Vagina (tissue), 2 donors: ENCODE results near the gene RECK. TPM values are rescaled to one million over a fixed set of nuclear protein-coding genes. Genes with fewer than 3 reads are reported as not detected.
A peak's percentile ranks its signal among the peaks of the same experiment; 100 is the strongest.

Experiments used
- DNase-seq, 2 donors: peaks; one replicate each; pipeline ENCODE4 v3.0.0-alpha.2; 2017; ENCODE audit errors: extremely low spot score in 2 of 2
- H3K27ac ChIP-seq: fragments of 200-600 bp; sonication (generic); one replicate; pipeline ENCODE4 v1.5.1; 2019
- H3K27me3 ChIP-seq: fragments of 200-600 bp; sonication (generic); one replicate; pipeline ENCODE4 v1.5.1; 2019
- H3K36me3 ChIP-seq, 2 donors: fragments of 200-600 bp; sonication (generic); one replicate each; pipeline ENCODE4 v1.5.1; 2017 to 2019
- H3K4me1 ChIP-seq: fragments of 200-600 bp; sonication (generic); one replicate; pipeline ENCODE4 v1.5.1; 2019
- H3K4me3 ChIP-seq, 2 donors: fragments of 200-600 bp; sonication (generic); 1 replicate in 1 of 2; 2 replicates in 1 of 2; pipeline ENCODE4 v1.5.1; 2016 to 2019
- H3K9me3 ChIP-seq: fragments of 200-600 bp; sonication (generic); one replicate; pipeline ENCODE4 v1.5.1; 2019
- POLR2A ChIP-seq, 2 donors: fragments of 450-650 bp; IDR thresholded peaks; one replicate each; pipeline ENCODE4 v1.6.1; 2017; ENCODE audit warnings: antibody characterized with exemption in 2 of 2, mild to moderate bottlenecking in 2 of 2, moderate library complexity in 2 of 2
- POLR2AphosphoS5 ChIP-seq, 2 donors: sonication (generic); formaldehyde crosslinking; IDR thresholded peaks; one replicate each; pipeline ENCODE4 v1.9.0; 2017; ENCODE audit warnings: antibody characterized with exemption in 2 of 2, mild to moderate bottlenecking in 2 of 2, low read depth in 1 of 2; ENCODE audit not compliant: insufficient read depth in 1 of 2
- intact Hi-C: fragments of 100-400 bp; cut with DNase I; formaldehyde crosslinking; loops from one replicate; pipeline ENCODE4 v1.15.1; 2023
- total RNA-seq: library from RNA; depleted of rRNA; stranded (reverse); fragments of >200 nt; gene quantifications from one replicate; pipeline ENCODE4 v1.2.3, GENCODE V29; 2016
- TF ChIP-seq, protein P1 (sequence below), 3 experiments: fragments of 450-650 bp in 2 of 3; fragments of 200-600 bp in 1 of 3; sonication (generic) in 1 of 3; IDR thresholded peaks; one replicate each; pipeline ENCODE4 v1.5.1; 2017 to 2019; ENCODE audit warnings: antibody characterized with exemption in 3 of 3, mild to moderate bottlenecking in 2 of 3, moderate library complexity in 2 of 3

Gene RECK
- total RNA-seq, 1 donor from 2014 or later, result 15.5 TPM

DNA sequence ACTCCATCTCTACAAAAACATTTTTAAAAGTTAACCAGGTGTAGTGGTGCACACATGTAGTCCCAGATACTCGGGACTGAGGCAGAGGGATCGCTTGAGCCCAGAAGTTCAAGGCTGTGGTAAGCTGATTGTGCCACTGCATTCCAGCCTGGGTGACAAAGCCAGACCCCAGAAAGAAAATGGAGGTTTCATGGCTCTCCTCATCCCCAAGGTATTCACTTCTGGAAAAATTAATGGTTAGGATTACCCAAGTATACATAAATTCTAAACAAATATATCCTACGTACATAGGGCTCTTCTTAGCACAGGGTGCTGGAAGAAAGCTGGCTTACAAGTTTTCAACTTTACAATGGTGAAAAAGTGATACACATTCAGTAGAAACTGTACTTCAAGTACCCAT lies 18.6 kb upstream of the RECK start:
- H3K36me3 ChIP-seq, result no peaks in the 10 kb centered on the region
- H3K27me3 ChIP-seq, result no peaks in the 10 kb centered on the region
- no peak overlapping the region for H3K4me3 ChIP-seq
- no peak for DNase-seq
- no peak overlapping the region for H3K27ac ChIP-seq
- H3K4me1 ChIP-seq, result no peaks in the 10 kb centered on the region
- no peaks in the 10 kb centered on the region for H3K9me3 ChIP-seq
- intact Hi-C loops, result loop anchor here (10.0 kb wide), 1 partner anchor 97 kb away; no protein-coding TSS in a partner anchor
- no peak for TF ChIP-seq POLR2AphosphoS5 (IDR thresholded peaks at IDR 0.05; ENCODE audit: insufficient read depth in 1 of 2, low read depth in 1 of 2)
- TF ChIP-seq POLR2A (IDR thresholded peaks at IDR 0.05), result no peak
- TF ChIP-seq, protein P1, sequence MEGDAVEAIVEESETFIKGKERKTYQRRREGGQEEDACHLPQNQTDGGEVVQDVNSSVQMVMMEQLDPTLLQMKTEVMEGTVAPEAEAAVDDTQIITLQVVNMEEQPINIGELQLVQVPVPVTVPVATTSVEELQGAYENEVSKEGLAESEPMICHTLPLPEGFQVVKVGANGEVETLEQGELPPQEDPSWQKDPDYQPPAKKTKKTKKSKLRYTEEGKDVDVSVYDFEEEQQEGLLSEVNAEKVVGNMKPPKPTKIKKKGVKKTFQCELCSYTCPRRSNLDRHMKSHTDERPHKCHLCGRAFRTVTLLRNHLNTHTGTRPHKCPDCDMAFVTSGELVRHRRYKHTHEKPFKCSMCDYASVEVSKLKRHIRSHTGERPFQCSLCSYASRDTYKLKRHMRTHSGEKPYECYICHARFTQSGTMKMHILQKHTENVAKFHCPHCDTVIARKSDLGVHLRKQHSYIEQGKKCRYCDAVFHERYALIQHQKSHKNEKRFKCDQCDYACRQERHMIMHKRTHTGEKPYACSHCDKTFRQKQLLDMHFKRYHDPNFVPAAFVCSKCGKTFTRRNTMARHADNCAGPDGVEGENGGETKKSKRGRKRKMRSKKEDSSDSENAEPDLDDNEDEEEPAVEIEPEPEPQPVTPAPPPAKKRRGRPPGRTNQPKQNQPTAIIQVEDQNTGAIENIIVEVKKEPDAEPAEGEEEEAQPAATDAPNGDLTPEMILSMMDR (IDR thresholded peaks at IDR 0.05), result no peak

DNA sequence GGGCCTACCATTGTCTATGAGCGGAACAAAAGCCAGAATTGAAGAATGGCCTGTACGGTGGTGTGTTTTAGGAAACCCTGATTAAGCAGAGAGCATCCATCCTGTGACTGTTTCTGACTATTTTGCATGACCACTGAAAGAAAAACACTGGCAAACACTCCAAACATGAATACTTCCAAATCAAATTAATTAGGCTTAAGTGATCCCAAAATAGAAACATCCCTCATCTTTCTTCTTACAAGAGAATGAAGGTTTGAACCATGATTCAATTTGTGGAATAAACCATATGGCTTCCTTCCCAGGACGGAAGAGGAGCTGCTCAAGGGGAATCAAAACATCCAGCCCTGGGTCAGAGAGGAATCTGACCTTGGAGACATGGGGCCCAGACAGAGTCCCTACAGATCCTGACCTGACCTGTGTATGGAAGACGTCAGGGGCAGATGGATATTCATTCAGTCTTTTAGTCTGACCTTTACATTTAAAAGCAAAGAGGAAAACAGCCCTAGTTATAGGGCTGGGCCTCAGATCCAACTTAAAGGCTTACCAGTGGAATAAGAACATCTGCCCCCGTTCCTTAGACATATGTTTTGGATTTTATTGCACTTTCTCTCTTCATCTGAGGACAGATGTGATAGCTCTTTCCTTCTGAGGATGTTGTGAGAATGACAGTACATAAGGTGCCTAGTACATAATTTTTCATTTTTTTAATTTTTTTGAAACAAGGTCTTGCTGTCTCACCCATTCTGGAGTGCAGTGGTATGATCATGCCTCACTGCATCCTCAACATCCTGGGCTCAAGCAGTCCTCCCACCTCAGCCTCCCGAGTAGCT lies 17.6 kb upstream of the RECK start:
- Histone ChIP-seq H3K36me3 (no peaks in the 10 kb centered on the region), H3K9me3 (no peaks in the 10 kb centered on the region), H3K4me3 (no peak overlapping the region), H3K27me3 (no peaks in the 10 kb centered on the region), H3K27ac (no peak overlapping the region), H3K4me1 (no peaks in the 10 kb centered on the region)
- DNase-seq, result no peak
- intact Hi-C loops, result loop anchor here (10.0 kb wide), 1 partner anchor 96 kb away; no protein-coding TSS in a partner anchor
- TF ChIP-seq POLR2A (IDR thresholded peaks at IDR 0.05) (no peak), POLR2AphosphoS5 (IDR thresholded peaks at IDR 0.05; ENCODE audit: insufficient read depth in 1 of 2, low read depth in 1 of 2) (no peak)
- TF ChIP-seq, protein P1 (IDR thresholded peaks at IDR 0.05), result no peak

DNA sequence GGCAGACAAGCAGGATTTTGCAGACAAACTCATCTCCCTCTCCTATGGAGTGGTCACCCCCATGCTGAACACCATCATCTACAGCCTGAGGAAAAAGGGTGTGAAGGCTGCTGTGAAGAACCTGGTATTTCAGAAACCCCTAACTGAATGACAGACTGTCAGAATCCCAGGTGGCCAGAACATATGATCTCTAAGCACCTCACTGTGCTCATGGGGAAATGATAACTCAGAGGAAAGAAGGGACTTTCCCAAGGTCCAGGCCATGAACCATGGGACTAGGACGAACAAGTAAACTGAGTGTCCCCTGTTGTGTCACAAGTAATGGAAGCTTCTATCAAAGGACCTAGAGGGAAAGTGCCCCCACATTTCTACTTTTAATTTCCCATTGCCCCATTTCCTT lies 14.7 kb upstream of the RECK start:
- Histone ChIP-seq H3K27ac (no peak overlapping the region), H3K9me3 (no peaks in the 10 kb centered on the region), H3K27me3 (no peaks in the 10 kb centered on the region), H3K4me3 (no peak overlapping the region), H3K4me1 (no peaks in the 10 kb centered on the region), H3K36me3 (no peaks in the 10 kb centered on the region)
- intact Hi-C loops, result loop anchor here (5.0 kb wide), 1 partner anchor 65 kb away; the partner anchor contains the start of gene OR2S2
- DNase-seq, result no peak
- TF ChIP-seq POLR2A (IDR thresholded peaks at IDR 0.05), result no peak
- TF ChIP-seq, protein P1 (IDR thresholded peaks at IDR 0.05), result no peak
- TF ChIP-seq POLR2AphosphoS5 (IDR thresholded peaks at IDR 0.05; ENCODE audit: insufficient read depth in 1 of 2, low read depth in 1 of 2), result no peak

DNA sequence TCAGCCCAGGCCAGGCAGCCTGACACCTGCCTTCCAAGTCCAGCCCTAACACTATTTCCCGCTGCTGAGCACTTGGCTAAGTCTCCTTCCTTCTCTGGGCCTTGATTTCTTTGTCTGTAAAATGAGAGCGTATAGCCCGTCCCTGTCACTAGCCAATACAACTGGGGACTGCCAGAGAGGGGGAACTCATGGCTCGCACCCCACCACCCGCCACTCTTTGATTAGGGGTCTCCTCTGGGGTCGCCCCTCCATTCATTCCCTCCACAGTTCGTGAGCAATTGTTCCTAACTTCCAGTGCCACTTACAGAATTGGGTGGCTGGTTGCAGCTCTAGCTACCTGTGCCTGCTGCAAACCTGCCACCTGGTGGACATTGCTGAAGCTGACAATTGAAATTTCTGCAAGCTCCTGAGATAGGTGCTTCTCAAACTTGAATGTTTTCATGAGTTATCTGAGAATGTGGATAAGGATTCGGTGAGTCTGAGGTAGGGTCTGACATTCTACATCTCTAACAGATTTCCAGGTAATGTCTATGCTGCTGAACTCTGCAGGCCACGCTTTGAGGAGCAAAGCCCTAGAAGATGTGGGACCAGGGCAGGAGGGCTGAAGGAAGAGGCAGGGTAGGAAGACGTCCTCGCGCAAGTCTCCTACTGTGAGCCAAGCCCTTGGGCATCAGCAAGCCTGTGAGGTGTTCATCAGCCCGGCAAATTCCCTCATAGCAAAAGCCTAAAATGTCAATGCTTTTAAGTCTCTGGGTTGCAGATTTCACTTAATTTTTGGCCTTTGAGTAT lies 13.3 kb upstream of the RECK start:
- no peak overlapping the region for H3K4me3 ChIP-seq
- intact Hi-C loops, result loop anchor here (5.0 kb wide), 1 partner anchor 66 kb away; the partner anchor contains the start of gene OR2S2
- no peak for TF ChIP-seq POLR2AphosphoS5 (IDR thresholded peaks at IDR 0.05; ENCODE audit: insufficient read depth in 1 of 2, low read depth in 1 of 2)
- TF ChIP-seq, protein P1 (IDR thresholded peaks at IDR 0.05), result peak; percentile 34 to 68 (median 39)
- no peaks in the 10 kb centered on the region for H3K27me3 ChIP-seq
- no peaks in the 10 kb centered on the region for H3K4me1 ChIP-seq
- no peaks in the 10 kb centered on the region for H3K9me3 ChIP-seq
- DNase-seq, result no peak
- no peak overlapping the region for H3K27ac ChIP-seq
- no peaks in the 10 kb centered on the region for H3K36me3 ChIP-seq
